Stimulated activated CD4-positive, alpha-beta T cell treated with anti-CD3 and anti-CD28 coated beads, Interleukin-4, amount 100 ng/mL, for 24 hours (primary cell): ENCODE data around the gene DNAH2.
"Not testable (repeated sequence)": the region's sequence is repeated elsewhere in the genome, so short reads cannot be mapped to it uniquely, and the experiment has no call there.

Experiments used
- DNase-seq: peaks from one replicate; pipeline ENCODE4 v3.0.0-alpha.2; 2020

DNAH2 gene

GRCh38 chr17:7853691-7854038, 136.1 kb downstream of the DNAH2 start:
- DNase-seq, result peak; percentile 4

- DNase-seq, result peak; percentile 3
Measured at GRCh38 chr17:7854078-7854777, 136.7 kb downstream of the DNAH2 start.

GRCh38 chr17:7854851-7855659, 137.5 kb downstream of the DNAH2 start, which contains the start of gene TMEM88:
Gene TMEM88 (plus strand): TSS chr17:7855066. CDS start chr17:7855075, 9 bp downstream.
- peak; percentile 16 for DNase-seq

GRCh38 chr17:7855660-7856010, 138.1 kb downstream of the DNAH2 start:
- no peak for DNase-seq

- peak; percentile 39 for DNase-seq
Measured at GRCh38 chr17:7856011-7856810, 138.7 kb downstream of the DNAH2 start.

- DNase-seq, result peak; percentile 94
Measured at GRCh38 chr17:7856811-7857712, 139.5 kb downstream of the DNAH2 start, which contains the start of gene NAA38. Gene NAA38 (minus strand): TSS chr17:7857559. CDS start chr17:7857463, 96 bp downstream.

- DNase-seq, result peak; percentile 93
Measured at GRCh38 chr17:7857713-7858521, 140.4 kb downstream of the DNAH2 start, which contains the start of gene CYB5D1. Gene CYB5D1 (plus strand): TSS chr17:7858003. CDS start chr17:7858135, 132 bp downstream.

- DNase-seq, result peak; percentile 57
Measured at GRCh38 chr17:7858522-7858810, 140.9 kb downstream of the DNAH2 start.

- DNase-seq, result peak; percentile 3
Measured at GRCh38 chr17:7859028-7859427, 141.5 kb downstream of the DNAH2 start.

- DNase-seq, result peak; percentile 62
Measured at GRCh38 chr17:7862692-7863437, 145.3 kb downstream of the DNAH2 start.

- DNase-seq, result not testable (repeated sequence)
Measured at GRCh38 chr17:7864384-7864783, 146.8 kb downstream of the DNAH2 start.

GRCh38 chr17:7864995-7865650, 147.6 kb downstream of the DNAH2 start:
- peak; percentile 3 for DNase-seq

GRCh38 chr17:7867881-7868329, 150.4 kb downstream of the DNAH2 start:
- DNase-seq, result peak; percentile 3

GRCh38 chr17:7873051-7873450, 155.5 kb downstream of the DNAH2 start:
- no peak for DNase-seq

GRCh38 chr17:7875804-7876370, 158.3 kb downstream of the DNAH2 start:
- no peak for DNase-seq

GRCh38 chr17:7878234-7878633, 160.7 kb downstream of the DNAH2 start:
- no peak for DNase-seq

GRCh38 chr17:7880076-7880868, 162.7 kb downstream of the DNAH2 start:
- no peak for DNase-seq

GRCh38 chr17:7881276-7882054, 163.9 kb downstream of the DNAH2 start:
- DNase-seq, result no peak
